NCI-H69 (cell line): Measurements from ENCODE around the gene RPL9.
"Not testable (repeated sequence)": the region's sequence is repeated elsewhere in the genome, so short reads cannot be mapped to it uniquely, and the experiment has no call there.

Experiments
- DNase-seq: peaks from one replicate; lab custom pipeline; 2025; lab: John Stamatoyannopoulos, UW

The RPL9 gene

DNA sequence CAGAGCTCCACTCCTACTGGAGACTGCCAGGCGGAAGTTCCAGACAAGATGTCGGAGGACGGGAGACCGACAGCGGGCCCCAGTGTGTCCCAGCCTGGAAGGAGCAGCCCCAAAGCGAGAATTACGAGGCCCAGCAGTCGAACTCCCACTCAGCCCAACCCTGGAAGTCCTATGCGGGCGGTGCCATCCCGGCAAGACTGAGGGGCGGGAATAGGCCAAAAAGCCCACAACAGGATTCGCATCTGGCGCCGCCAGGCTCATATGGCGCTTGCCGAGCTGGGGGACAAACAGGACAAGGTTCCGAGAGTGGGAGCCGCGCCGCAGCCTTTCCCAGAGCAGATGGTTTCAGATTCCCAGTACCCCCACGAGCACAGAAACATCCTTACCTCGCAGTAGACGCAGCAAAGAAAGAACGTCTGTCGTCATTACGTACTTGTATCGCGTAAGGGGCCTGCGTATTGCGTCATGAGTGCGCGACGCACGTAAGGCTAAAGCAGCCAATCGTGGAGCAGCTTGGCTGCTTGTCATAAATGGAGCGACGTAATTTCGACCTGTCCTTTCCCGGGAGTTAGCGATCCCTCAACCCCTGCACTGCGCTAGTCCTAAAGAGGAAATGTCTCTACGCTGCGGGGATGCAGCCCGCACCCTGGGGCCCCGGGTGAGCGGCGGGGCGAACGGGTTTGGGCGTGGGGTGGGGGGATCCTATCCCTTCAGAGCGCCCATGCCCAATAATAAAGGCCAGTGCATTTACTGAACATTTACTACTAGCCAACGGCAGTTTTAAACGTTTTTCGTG is at the start of gene RPL9, which contains the start of gene LIAS:
RPL9 (minus strand) TSS at position 418 of the 796 bp plus-strand sequence. CDS start 483 bp downstream, outside the sequence.
LIAS (plus strand) TSS at position 552 of the 796 bp plus-strand sequence; CDS start at position 614, 62 bp downstream.
- peak; percentile 97 for DNase-seq

DNA sequence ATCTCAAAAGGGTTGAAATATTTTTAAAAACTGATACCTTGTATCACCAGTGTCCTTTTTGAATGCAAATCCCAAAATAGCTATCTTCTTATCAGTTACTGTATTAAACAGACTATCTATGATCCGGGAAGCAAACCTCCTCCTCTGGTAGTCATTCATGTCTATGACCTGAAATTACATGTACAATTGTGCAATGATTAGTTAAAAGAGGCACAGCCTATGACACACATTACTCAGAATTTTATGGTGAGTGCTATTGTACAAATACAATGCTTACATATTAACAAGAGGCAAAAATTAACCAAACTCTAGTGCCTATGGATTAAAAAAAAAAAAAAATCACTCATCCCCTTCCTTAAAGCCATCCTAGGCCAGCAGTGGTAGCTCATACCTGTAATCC is 46.9 kb upstream of the RPL9 start:
- no peak for DNase-seq

GRCh38 chr4:39504538-39504937 is 45.8 kb upstream of the RPL9 start:
- no peak for DNase-seq

- not testable (repeated sequence) for DNase-seq
Measured at GRCh38 chr4:39502664-39503035, 43.9 kb upstream of the RPL9 start.

GRCh38 chr4:39502019-39502663 is 43.4 kb upstream of the RPL9 start:
- DNase-seq = no peak

GRCh38 chr4:39498727-39499020 is 40.0 kb upstream of the RPL9 start:
- DNase-seq = no peak

GRCh38 chr4:39497909-39498726 is 39.4 kb upstream of the RPL9 start:
- no peak for DNase-seq

GRCh38 chr4:39495446-39496213 is 36.9 kb upstream of the RPL9 start:
- DNase-seq = no peak

DNA sequence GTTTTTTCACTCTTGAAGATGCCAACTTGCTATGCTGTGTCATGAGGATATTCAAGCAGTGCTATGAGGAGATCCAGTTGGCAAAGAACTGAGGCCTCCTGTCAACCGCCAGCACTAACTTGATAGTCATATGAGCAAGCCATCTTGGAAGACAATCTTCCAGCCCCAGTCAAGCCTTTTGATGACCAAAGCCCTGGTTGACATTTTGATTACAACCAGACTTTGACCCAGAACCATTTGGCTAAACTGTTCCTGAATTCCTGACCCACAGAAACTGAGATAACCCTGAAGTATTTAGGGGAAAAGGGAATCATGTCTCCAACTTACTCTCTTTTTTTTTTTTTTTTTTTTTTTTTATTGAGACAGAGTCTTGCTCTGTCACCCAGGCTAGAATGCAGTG is 35.6 kb upstream of the RPL9 start:
- no peak for DNase-seq

DNA sequence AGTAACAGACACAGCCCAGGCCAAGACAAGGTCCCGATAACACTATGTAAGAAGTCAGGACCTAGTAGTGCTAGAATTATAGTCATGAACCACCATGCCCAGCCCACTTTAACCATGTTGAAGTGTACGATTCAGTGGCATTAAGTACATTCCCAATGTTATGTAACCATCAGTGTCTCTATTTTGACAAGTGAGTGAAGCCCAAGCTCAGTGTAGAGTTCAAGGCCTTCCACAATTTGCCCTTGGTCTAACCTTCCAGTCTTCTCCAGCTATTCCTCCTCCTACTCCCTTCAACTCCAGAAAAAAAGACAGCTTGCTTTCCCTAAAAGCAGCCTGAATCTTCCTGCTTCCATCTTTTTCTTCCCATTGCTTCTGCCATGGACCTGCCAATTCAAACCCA is 31.6 kb upstream of the RPL9 start:
- no peak for DNase-seq

DNA sequence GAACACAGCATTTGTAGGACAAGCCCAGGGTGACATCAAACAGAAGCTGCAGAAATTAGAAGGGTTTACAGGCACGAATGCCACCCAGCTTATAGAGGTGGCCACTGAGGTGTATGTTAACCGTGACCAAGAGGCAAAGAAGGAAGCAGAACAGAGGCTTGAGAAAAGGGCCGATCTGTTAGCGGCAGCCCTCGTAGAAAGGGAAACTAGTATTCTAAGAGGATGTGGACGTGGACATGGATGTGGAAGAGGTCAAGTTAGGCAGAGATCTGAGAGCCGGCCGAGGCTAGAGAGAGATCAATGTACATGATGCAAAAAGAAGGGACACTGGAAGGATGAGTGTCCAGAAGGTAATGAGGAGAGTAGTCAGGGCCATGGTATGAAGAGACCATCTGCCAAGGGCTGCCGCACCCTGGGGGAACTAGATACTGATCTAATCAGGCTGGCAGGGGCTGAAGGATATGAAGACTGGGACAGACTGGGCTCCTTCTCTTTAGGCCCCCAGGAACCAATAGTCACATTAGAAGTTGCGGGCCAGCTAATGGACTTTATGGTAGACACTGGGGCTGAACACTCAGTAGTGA is 27.6 kb upstream of the RPL9 start:
- no peak for DNase-seq

GRCh38 chr4:39484582-39485272 is 26.0 kb upstream of the RPL9 start:
- no peak for DNase-seq

DNA sequence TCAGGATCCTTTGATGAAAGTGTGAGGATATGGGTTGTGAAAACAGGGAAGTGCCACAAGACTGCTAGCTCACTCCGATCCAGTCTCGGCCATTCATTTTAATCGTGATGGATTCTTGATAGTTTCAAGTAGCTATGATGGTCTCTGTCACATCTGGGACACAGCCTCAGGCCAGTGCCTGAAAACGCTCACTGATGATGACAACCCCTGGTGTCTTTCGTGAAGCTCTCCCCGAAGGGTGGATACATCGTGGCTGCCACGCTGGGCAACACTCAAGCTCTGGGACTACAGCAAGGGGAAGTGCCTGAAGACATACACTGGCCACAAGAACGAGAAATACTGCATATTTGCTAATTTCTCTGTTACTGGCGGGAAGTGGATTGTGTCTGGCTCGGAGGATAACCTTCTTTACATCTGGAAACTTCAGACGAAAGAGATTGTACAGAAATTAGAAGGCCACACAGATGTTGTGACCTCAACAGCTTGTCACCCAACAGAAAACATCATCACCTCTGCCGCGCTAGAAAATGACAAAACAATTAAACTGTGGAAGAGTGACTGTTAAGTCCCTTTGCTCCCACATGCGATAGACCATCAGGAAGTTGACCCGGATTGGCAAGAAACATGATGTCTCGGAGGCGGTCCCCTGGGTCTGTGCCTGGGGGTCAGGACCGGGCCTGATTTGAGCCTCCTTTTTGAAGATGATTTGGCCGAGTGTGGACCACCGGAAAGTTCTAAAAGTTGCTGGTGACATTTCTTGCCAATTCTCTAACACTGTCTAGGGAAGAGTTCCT is 22.4 kb upstream of the RPL9 start:
- no peak for DNase-seq

- DNase-seq = no peak
Measured at GRCh38 chr4:39480251-39480650, 21.5 kb upstream of the RPL9 start.

DNA sequence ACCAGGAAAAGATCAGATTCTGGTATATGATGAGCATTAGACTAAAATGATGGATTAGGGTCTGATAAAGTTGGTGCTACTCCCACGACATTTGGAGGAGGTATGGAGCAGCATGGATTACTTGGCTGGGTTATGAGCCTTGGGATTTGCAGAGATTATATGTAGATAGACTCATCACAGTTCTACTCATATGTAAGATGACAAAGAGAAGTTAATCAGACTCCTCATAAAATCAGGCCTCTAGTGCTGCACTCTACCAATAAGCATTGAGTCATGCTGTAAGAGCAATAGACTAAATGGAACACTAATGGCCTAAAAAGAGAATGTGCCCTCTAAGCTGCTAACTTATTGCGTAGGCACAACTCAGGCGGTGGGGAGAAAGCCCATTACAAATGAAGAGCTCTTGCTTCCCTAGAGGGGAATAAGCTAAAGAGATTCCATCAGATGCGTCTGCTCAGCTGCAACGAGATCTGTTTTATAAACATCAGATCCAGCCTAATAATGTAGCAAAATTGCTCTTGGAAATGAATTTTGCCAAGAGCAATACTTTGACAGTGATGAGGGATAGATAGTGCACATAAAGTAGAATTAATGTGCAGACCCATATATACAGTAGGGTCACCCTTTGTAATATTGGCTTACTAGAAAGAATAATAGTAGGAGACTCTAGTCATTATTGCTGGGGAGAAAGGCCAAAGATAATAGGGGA is 17.6 kb upstream of the RPL9 start:
- DNase-seq = no peak

DNA sequence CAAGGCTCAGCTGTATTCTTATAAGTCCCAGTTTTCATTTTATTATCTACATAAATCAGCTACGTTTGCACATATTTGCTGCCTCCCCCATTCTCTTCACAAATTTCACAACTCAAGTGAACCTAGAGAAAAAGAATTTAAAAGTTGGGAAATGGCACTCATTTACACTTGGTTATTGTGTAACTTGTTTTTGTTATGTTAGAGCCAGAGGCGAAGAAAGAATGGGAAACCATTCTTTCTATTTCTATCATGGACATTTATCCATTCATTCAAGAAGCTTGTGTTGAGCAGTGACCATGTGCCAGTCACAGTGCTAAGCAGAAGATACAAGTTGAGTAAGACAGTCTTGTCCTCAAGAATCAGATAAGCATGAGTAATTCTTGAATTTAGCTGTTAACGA is 13.7 kb upstream of the RPL9 start:
- DNase-seq = no peak

GRCh38 chr4:39470402-39470801 is 11.7 kb upstream of the RPL9 start:
- no peak for DNase-seq

DNA sequence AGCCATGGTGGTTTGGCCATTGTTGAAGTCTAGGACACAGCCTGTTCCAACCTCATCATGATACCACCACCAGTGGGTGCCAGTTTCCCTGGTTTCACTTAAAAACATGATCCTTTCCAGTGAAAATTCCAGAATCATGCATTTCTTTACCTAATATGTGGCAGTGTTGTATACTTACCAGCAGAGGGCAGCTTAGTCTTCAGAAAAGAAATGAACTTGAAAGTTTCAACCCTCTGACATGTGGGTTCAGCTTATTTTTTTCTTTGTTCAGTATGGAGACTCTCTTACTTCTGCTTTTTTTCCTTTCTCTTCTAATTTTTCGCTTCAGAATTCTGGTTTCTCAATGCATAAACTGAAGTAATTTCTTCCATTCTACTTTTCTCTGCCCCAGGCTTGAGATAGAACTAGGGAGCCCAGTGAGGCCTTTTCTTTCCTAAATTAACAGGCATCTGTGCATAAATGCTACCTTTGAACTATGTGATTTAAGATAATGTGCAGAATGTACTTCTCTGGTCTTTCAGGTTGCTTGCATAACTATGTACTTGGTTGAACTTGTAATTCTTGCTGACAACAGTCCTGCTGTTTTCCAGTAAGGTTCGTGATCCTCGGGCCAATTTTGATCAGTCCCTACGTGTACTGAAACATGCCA is 10.8 kb upstream of the RPL9 start:
- DNase-seq = peak; percentile 63

- no peak for DNase-seq
Measured at GRCh38 chr4:39467464-39467863, 8.7 kb upstream of the RPL9 start.
